ENCODE data around the gene PADI3.

The PADI3 gene

GRCh38 chr1:17263936-17264335 lies 15.0 kb downstream of the PADI3 start:
- no peak overlapping the region for H3K4me3 ChIP-seq (ENCODE audit: low read depth, low read length)
- TF ChIP-seq CTCF (IDR thresholded peaks at IDR 0.05; ENCODE audit: low read depth, low read length) (no peak), POLR2A (IDR thresholded peaks at IDR 0.05; ENCODE audit: extremely low read depth, insufficient read length) (no peak), MAX (IDR thresholded peaks at IDR 0.05; ENCODE audit: low read depth, low read length) (no peak), MYC (IDR thresholded peaks at IDR 0.05; ENCODE audit: low read depth, low read length) (no peak)
- no peak for DNase-seq (ENCODE audit: low read depth)

- DNase-seq (ENCODE audit: low read depth) = no peak
- H3K4me3 ChIP-seq (ENCODE audit: low read depth, low read length) = no peak overlapping the region
- TF ChIP-seq MYC (IDR thresholded peaks at IDR 0.05; ENCODE audit: low read depth, low read length) = no peak
- no peak for TF ChIP-seq CTCF (IDR thresholded peaks at IDR 0.05; ENCODE audit: low read depth, low read length)
- TF ChIP-seq POLR2A (IDR thresholded peaks at IDR 0.05; ENCODE audit: extremely low read depth, insufficient read length) = no peak
- TF ChIP-seq MAX (IDR thresholded peaks at IDR 0.05; ENCODE audit: low read depth, low read length) = no peak
Observed at GRCh38 chr1:17264470-17264869, 15.6 kb downstream of the PADI3 start.

GRCh38 chr1:17265162-17265561 lies 16.3 kb downstream of the PADI3 start:
- no peak overlapping the region for H3K4me3 ChIP-seq (ENCODE audit: low read depth, low read length)
- no peak for TF ChIP-seq MAX (IDR thresholded peaks at IDR 0.05; ENCODE audit: low read depth, low read length)
- no peak for TF ChIP-seq MYC (IDR thresholded peaks at IDR 0.05; ENCODE audit: low read depth, low read length)
- TF ChIP-seq POLR2A (IDR thresholded peaks at IDR 0.05; ENCODE audit: extremely low read depth, insufficient read length) = no peak
- TF ChIP-seq CTCF (IDR thresholded peaks at IDR 0.05; ENCODE audit: low read depth, low read length) = no peak
- no peak for DNase-seq (ENCODE audit: low read depth)

- H3K4me3 ChIP-seq (ENCODE audit: low read depth, low read length) = no peak overlapping the region
- TF ChIP-seq MYC (IDR thresholded peaks at IDR 0.05; ENCODE audit: low read depth, low read length) (no peak), MAX (IDR thresholded peaks at IDR 0.05; ENCODE audit: low read depth, low read length) (no peak), CTCF (IDR thresholded peaks at IDR 0.05; ENCODE audit: low read depth, low read length) (no peak)
- no peak for DNase-seq (ENCODE audit: low read depth)
Observed at GRCh38 chr1:17265950-17266349, 17.1 kb downstream of the PADI3 start.

GRCh38 chr1:17270891-17271765 lies 22.2 kb downstream of the PADI3 start:
- no peak for TF ChIP-seq POLR2A (IDR thresholded peaks at IDR 0.05; ENCODE audit: extremely low read depth, insufficient read length)
- TF ChIP-seq CTCF (IDR thresholded peaks at IDR 0.05; ENCODE audit: low read depth, low read length) = no peak
- no peak for TF ChIP-seq MYC (IDR thresholded peaks at IDR 0.05; ENCODE audit: low read depth, low read length)
- no peak for TF ChIP-seq MAX (IDR thresholded peaks at IDR 0.05; ENCODE audit: low read depth, low read length)
- no peak overlapping the region for H3K4me3 ChIP-seq (ENCODE audit: low read depth, low read length)
- no peak for DNase-seq (ENCODE audit: low read depth)
